ENCODE results near the gene ZNF597.

GRCh38 chr16:3460121-3460520 is 16.8 kb upstream of the ZNF597 start:
- no peak for TF ChIP-seq EZH2 (IDR thresholded peaks at IDR 0.05; ENCODE audit: low read length, unreplicated experiment)
- no peak for TF ChIP-seq CTCF (conservative IDR thresholded peaks at IDR 0.05; ENCODE audit: low read depth, low read length)

Measured in PC-3 (cell line).